ELF-1 (cell line): ENCODE results near the gene LMAN1L.
A peak's percentile ranks its signal among the peaks of the same experiment; 100 is the strongest.

Source experiments
- DNase-seq: peaks from one replicate; pipeline ENCODE4 v3.0.0-alpha.2; 2016; ENCODE audit warnings: low read depth, low spot score

The LMAN1L gene

DNA sequence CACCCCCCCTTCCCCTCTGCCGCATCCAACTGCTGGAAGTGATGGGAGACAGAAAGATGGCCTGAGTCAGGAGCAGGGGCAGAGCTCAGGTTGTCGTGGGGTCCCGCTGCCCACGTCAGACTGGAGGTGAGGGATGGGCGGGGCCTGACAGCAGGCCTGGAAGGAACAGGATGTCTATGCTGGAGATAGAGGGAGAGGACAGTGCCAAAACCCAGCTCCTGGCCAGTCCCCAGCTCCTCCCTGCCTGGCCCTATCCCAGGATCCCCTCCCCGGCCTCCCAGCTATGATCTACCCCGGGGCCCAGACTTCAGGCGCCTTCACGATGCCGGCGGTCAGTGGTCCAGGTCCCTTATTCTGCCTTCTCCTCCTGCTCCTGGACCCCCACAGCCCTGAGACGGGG lies at the start of gene LMAN1L:
TSS of gene LMAN1L (plus strand) at position 303 of the 400 bp plus-strand sequence. CDS start at position 323, 20 bp downstream.
- DNase-seq = no peak

DNA sequence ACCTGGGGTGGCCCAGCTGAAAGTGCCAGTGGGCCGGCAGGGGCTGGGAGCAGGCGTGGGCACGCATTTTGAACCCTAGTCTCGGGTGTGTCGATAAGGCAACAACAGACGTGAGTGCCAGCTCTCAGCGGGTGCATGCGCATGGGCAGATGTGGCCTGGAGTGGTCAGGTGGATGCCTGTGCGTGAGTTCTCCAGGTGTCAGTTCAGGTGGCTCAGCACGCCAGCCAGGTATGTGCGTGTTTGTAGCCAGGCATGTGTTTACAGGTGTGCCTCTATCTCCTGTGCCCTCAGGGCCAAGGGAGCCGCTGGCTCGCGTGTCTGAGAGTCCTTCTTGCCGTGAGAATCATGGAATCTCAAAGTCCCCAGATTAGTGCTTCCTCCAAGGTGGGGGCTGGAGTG lies 49.2 kb upstream of the LMAN1L start:
- DNase-seq = no peak

DNA sequence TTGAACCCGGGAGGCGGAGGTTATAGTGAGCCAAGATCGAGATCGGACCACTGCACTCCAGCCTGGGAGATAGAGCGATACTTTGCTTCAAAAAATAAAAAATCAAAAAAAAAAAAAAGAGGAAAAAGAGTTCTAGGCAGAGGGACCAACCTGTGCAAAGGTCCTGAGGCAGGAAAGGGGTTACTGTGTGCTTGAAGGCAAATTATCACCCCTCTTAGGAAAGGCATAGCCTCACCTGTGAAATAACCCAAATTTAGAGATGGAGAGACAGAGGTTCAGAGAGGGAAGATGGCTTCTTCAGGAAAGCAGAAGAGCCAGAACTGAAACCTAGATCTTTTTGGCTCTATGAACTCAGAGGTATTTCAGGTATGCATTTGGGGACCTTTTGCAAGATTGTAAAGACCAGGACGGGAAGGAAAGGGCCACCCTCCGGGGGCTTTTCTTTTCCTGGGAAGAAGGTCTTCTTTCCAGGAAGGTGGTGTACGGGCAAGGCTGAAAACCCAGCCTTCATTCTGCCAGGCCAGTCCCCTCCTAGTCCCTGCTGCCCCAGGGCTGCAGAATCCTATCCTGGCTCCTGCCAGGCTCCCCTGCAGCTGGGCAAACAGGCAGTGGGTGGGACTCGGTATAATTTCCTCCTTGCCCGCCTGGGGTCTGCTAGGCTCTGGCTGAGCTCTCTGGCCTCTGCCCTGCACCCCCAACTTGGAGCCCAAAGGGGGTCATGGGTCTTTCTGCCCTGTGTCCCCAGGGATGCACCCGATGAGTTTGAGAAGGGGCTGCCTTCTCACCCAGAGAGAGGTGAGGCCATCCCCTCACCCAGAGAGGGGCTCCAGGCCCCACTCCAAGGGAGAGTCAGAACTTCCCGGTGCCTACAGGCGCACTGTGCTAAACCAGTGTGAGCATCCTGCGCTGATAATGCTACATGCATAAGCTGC lies 45.2 kb upstream of the LMAN1L start:
- DNase-seq = no peak

DNA sequence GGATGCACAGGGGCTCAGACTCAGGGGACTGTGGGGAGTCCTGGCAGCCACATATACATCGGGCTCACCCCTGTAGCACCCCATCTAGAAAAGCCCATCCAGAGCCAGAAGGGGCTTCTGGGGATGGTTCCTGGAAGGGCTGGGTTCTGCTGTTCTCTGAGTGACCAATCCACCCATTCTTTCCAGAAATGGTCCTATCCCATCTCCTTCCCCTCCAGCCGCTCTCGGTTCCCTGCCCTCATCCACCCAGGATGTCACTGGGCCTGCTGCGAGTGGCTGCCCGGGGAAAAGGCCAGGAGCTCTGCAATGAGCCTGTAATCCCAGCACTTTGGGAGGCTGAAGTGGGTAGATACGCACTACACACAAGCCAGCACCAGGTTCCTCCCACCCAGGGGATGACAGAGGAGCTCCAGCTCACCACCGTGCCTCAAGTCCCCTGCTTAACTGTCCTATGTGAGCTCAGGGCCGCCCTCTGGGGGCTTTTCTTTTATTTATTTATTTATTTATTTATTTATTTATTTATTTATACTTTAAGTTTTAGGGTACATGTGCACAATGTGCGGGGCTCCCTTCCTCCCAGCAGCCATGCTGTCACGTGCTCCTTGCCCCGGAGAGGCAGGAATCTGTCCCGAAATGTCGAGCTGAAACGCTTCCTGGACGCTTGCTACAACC lies 44.4 kb upstream of the LMAN1L start:
- DNase-seq = no peak

DNA sequence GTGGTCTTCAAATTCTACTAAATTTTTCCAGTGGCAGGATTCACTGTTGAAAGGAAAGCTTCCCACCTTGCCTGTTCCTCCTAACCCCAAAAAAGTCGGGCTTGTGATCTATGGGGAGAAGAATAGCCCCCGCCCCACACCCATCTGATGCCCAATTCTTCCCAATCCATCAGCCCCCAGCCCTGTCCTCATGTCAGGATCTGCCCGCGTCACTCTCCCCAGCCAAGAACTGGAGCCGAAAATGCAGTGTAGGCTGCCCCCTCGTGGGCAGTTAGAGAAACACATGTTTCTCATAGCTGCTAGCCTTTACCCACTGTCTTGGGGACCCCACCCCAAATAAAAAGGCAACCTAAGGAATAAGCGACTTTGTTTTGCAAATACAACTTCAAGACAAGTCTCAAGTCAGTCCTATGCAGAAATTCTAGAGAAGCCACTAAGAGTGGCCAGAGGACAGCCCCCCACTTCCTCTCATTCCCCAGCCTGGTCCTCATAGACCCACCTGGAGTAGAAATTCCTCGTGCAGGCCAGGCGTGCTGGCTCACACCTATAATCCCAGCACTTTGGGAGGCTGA lies 43.8 kb upstream of the LMAN1L start:
- peak; percentile 75 for DNase-seq

DNA sequence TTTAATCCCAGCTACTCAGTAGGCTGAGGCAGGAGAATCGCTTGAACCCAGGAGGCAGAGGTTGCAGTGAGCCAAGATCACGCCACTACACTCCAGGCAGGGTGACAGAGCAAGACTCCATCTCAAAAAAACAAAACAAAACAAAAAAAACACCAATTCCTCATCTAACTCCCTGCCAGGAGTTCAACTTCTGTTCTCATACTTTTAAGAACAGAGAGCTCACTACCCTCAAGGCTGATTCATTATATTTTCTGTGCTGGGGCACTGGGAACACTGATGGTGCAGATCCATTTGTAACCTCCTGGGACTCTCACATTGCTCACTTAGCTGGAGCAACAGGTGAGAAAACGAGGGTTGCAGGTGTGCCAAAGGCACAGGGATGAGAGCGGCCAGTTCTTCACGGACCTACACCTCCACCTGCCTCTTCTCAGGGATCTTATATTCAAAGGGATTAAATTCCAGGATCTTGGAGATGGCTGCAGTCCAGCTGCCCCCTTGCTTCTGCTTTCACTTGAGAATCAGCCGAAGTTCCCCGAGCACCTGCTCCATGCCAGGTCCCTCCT lies 43.1 kb upstream of the LMAN1L start:
- no peak for DNase-seq

DNA sequence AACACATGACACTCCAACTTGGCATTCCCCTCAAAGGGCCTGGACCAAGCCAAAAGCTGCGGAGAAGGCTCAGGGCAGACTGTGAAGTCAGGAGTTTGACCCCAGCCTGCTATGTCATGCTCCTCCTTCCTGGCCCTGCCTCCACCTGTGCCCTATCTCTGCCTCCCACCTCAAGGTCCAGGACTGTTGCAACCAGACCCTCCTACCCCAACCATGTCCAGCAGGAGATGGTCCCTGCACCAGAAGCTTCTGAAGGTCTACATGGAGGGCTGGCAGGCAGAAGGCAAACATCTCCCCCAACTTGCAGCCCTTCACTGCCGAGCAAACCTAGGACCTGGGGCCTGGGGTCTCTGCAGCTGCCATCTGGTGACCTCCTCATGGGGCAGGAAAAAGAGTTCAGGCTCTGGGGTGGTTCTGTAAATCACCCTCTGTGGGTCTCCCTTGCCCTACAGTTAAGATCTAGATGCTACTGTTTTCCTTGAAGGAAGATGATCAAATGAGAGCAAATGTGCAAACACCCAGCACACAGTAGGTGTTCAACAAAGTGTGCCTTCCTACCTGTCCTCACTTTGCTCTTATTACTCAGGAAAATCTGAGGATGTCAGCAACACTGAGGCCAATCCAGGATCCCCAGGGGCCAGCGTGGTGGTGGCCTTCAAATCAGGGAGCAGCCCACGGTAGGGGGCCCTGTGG lies 42.3 kb upstream of the LMAN1L start:
- DNase-seq = no peak

DNA sequence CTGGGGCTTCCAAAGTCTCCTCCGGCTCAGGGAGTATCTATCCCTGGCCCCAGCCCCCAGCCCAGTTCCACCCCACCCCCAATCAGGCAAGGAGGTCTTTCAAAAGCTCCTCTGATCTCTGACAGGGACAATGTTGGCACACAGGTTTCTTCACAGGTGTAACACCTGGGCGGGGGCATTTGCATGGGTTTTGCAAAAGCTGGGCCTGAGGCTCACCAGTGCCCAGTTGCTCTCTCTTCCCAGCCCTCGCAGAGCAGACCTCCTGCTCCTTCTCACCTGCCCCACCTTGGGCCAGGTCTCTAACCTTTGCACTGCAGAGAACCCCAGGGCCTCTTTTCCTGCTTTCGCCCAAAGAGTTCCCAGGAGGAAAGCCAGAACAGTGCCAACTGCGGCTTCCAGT lies 39.3 kb upstream of the LMAN1L start:
- DNase-seq = no peak

DNA sequence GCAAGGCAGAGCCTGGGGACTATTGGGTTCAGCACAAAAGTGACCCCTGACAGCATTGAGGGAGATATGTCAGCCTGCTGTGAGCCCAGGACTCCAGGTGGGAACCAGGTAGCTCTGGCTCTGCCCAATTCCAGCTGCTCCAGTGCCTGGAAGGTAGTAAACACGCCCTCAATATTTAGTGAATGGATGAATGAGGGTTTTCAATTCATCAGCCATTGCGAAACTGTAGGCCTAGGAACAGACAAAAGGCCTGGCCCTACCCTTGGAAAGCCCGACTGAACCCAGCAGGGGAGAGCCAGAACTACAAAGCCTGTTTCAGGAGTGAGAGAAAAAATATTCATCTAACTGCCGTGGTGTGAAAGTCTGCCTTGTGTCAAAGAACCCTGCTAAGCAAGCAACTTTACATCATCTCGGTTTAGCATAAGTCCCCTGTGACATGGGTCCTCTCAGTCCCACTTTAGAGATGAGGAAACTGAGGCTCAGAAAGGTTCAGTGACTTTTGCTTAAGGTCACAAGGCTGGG lies 38.8 kb upstream of the LMAN1L start:
- DNase-seq = peak; percentile 80

DNA sequence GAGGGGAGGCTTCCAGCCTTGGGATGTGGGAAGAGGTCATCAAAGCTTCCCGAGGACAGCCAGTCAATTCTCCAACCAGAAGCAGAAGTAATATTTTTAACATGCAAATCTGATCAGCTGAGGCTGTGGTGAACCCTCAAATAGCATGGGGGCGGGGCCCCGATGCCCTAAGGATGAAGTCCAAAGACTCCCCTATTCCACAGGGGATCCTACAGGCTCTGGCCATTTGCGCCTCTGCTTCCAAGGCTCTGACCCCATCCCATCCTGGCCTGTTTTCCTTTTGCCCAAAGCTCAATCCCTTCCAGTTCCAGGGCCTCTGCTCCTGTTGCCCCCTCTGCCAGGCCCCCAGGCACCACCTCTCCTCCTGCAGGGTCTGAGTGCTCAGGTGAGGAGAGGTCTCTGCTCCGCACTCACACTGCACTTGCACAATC lies 37.5 kb upstream of the LMAN1L start:
- DNase-seq = no peak

DNA sequence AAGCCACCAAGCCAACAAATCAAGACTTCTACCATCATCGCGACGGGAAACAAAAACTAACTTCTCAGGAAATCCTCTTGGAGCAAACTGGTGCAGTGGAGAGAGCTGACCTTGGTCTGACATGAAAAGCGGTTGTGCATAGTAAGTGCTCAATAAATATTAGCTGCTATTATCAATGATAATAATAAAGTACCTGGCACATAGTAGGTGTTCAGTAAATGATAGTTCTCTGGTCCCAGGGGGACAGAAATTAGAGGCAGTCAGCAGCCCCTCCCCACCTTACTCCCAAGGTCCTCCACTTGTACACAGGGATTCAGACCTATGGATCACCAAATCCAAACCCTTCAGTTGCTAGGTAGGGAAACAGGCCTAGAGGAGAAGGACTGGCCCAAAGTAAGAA lies 36.7 kb upstream of the LMAN1L start:
- DNase-seq = no peak

DNA sequence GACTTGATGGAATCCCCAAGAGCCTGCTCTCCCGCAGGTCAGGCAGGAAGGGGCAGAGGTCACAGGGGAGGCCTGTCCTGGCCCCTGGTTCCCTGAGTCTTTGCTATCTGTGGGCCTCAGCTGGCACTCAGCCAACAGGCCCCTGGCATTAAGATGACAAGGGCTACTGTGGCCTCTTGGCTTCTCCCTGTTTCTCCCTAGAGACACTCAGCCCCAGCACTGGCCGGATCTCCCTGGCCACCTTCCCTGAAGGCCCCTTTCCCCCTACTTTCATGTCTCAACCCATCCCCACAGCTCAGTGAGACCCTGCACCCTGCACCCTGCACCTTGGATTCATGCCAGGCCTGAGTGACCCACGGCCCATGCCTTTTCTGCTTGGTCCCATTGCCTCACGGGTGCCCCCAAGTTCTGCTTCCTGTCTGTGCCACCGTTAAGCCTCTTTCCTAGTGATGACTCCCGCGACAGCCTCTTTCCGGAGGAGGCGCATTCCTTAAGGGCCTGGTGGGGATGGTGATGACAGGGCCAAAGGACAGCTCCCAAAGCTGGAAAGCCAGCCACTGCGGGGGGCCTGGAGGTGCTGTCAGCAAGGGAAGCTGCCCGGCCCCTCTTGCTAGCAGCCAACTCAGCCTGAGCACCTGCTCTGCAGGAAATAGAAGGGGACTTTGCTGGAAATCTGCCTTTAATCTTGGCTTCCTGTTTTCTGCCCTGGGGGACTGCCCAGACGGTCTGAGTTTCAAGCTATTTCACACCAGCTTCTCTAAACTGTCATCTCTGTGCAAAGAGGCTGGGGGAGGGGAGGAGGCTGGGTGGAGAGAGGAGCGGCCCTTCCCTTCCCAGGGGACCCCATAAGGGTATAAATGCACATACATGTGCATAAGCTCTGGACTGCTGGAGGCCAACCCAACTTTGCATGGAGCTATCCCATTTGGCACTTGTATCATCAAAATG lies 35.5 kb upstream of the LMAN1L start:
- DNase-seq = peak; percentile 93

DNA sequence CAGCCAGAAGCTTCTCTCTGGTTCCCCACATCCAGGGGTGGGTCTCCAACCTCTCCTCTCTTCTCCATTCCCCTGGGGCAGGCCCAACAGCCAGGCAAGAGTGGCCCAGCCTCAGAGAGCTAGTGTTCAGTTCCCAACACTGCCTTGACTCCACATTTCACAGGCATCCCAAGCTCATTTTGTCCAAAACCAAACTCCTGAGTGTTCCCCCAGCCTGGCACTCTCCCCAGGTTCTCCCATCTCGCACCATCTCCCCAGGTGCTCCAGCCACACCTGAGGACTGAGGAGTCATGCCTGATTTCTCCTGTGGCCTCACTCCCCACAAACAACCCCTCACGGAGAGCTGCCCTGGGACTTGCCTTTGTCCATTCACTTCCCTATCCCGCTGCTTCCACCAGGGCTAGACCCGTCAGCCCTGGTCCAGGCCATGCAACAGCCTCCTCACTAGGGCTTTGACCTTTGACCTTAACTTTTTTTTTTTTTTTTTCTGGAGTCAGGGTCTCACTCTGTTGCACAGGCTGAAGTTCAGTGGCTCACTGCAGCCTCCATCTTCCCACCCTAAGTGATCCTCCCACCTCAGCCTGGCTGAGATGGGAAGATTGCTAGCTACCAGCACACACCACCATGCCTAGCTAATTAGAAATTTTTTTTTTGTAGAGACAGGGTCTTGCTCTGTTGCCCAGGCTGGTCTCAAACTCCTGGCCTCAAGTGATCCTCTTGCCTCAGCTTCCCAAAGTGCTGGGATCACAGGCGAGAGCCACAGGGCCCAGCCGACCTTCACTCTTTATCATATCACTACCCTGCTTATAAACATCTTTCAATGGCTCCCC lies 34.7 kb upstream of the LMAN1L start:
- DNase-seq = no peak

DNA sequence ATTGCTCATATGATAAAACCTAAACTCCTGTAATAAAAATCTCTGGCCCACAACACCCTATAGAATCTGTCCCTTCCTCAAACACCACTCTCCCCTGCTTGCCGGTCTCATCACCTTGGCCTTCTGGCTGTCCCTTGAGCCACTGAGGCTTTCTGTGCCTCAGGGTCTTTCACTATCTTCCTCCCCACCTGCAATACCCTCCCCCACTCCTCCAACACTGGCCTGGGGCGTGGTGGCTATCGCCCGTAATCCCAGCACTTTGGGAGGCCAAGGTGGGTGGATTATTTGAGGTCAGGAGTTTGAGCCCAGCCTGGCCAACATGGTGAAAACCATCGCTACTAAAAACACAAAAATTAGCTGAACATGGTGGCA lies 34.0 kb upstream of the LMAN1L start:
- no peak for DNase-seq

DNA sequence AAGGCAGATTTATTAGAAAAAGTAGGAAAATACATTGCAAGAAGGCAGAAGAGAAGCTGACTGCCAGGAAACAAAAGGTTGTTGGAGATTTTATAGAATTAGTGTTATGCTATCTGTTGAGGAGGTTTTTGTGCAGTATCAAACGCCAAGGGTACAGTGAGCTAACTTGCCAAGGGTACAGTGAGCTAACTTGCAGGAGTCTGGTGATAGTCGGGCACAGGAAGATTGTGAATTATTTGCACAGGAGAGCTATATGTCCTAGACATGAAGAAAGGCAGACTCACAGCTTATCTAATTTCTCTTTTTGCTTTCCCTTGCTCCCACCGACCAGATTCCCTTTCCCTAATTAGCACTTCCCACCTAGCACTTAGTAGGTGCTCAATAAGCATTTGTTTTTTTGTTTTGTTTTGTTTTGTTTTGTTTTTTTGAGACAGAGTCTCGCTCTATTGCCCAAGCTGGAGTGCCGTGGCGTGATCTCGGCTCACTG lies 33.4 kb upstream of the LMAN1L start:
- no peak for DNase-seq

DNA sequence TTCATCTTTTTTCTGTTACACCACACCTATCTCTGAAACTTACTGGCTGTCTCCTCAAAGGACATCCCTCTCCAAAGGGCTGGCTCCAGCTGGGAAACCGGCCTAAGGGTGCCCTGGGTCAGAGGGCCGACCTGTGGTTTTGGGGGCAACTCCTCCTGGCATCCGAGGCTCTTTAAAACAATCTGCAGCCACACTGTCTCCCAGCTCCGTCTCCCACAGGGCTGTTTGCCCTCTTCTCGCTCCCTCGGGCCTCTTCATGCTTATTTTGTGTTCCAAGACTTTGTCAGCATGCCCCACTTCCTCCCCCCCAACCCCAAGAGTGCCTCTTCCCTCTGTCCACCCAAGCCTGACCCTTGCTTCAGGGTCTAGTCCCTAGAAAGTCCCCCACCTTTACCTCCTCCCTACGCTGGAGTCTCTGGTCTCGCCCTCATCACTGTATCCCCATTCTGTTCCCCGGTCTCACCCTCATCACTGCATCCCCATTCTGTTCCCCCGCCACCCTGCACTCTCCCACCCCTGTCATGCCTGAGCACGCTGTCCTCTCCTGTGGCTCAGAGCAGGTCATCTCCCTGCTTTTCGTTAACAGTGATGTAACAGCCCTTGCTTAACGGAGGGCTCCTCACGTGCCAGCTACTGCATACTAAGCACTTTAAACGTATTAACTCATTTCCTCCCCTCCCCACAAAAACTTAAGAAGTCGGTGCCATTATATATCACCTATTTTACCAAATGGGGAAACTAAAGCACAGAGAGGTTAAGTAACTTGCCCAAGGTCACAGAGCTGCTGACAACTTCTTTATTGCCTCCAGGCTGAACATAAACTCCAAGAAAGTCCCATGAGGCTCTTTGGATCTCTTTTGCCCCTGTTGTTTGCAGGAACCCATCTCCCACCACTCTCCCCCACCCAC lies 31.9 kb upstream of the LMAN1L start:
- no peak for DNase-seq

DNA sequence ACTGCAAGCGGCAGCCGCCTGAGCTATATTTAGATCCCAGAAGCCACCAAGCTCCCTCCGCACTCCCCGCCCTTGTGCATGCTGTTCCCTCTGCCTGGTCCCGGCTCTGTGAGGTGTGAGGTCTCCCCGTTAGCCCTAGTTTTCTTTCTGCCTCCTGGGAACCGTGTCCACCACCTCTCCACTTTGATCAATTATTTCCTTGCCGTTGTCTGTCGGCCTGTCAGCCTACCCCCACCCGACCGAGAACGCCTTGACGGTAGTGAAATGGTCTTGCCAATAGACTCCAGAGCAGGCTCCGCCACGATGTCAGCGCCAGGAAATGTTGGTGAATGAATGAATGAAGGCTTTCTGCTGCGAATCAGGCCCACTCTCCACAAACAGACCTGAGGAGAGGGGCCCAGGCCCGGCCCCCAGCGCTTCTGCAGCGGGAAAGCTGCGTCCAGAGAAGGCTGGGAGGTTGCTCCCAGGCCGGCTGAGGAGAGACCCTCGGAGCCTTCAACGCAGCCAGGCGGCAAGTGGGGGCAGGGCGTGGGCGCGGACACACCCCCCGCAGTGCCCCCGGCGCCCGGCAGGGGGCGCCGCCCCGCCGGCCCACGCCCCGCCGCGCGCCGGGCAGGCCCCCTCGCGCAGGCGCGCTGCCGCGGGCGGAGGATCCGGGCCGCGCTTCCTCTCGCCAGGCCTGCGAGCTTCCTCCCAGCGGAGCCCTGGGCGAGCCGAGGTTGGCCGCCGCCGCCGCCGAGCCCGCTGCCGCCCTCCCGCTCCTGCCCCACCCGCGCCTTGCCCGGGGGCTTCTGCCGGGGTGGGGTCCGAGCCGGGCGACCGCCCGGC lies 31.0 kb upstream of the LMAN1L start, which contains the start of gene CSK:
TSS of gene CSK (plus strand) at position 650 of the 828 bp plus-strand sequence. CDS start 16,218 bp downstream, outside the sequence.
- peak; percentile 69 for DNase-seq
